PFSK-1 (cell line): ENCODE results near the gene SNX2.

Experiments
- FOXP2 ChIP-seq: optimal IDR thresholded peaks from 2 replicates; pipeline ENCODE3; 2011; ENCODE audit warnings: borderline replicate concordance, control low read depth, inconsistent platforms; ENCODE audit not compliant: insufficient read depth; ENCODE audit errors: extremely low read length, extremely low read depth
- POLR2AphosphoS5 ChIP-seq: IDR thresholded peaks from 2 replicates; pipeline ENCODE4 v1.6.1; 2012; ENCODE audit warnings: low read depth, mild to moderate bottlenecking, control low read depth, low read length, moderate library complexity
- SIN3A ChIP-seq: IDR thresholded peaks from 2 replicates; pipeline ENCODE4 v1.6.1; 2012; ENCODE audit warnings: mild to moderate bottlenecking, low read length, moderate library complexity, borderline replicate concordance; ENCODE audit not compliant: insufficient read depth
- TAF1 ChIP-seq: IDR thresholded peaks from 2 replicates; pipeline ENCODE4 v1.6.1; 2012; ENCODE audit warnings: low read length, control low read depth, borderline replicate concordance; ENCODE audit not compliant: insufficient read depth
- TF ChIP-seq, protein P1 (sequence below), 2 experiments: IDR thresholded peaks; 2 replicates each; pipeline versions ENCODE4 v1.6.1 to v1.8.0; 2011 to 2012; ENCODE audit warnings: low read depth in 2 of 2, low read length in 2 of 2, control low read depth in 1 of 2, inconsistent platforms in 1 of 2, mild to moderate bottlenecking in 1 of 2, moderate library complexity in 1 of 2; ENCODE audit not compliant: insufficient read depth in 1 of 2

SNX2 gene

GRCh38 chr5:122775550-122776542, 966 bp downstream of the SNX2 start:
- no peak for TF ChIP-seq TAF1

- TF ChIP-seq TAF1 (no peak), FOXP2 (no peak), SIN3A (no peak), POLR2AphosphoS5 (no peak)
- TF ChIP-seq, protein P1, sequence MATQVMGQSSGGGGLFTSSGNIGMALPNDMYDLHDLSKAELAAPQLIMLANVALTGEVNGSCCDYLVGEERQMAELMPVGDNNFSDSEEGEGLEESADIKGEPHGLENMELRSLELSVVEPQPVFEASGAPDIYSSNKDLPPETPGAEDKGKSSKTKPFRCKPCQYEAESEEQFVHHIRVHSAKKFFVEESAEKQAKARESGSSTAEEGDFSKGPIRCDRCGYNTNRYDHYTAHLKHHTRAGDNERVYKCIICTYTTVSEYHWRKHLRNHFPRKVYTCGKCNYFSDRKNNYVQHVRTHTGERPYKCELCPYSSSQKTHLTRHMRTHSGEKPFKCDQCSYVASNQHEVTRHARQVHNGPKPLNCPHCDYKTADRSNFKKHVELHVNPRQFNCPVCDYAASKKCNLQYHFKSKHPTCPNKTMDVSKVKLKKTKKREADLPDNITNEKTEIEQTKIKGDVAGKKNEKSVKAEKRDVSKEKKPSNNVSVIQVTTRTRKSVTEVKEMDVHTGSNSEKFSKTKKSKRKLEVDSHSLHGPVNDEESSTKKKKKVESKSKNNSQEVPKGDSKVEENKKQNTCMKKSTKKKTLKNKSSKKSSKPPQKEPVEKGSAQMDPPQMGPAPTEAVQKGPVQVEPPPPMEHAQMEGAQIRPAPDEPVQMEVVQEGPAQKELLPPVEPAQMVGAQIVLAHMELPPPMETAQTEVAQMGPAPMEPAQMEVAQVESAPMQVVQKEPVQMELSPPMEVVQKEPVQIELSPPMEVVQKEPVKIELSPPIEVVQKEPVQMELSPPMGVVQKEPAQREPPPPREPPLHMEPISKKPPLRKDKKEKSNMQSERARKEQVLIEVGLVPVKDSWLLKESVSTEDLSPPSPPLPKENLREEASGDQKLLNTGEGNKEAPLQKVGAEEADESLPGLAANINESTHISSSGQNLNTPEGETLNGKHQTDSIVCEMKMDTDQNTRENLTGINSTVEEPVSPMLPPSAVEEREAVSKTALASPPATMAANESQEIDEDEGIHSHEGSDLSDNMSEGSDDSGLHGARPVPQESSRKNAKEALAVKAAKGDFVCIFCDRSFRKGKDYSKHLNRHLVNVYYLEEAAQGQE (IDR thresholded peaks at IDR 0.05; ENCODE audit: insufficient read depth in 1 of 2, low read depth in 2 of 2, low read length in 2 of 2) = no peak
Observed at GRCh38 chr5:122778157-122778556, 3.3 kb downstream of the SNX2 start.

GRCh38 chr5:122779451-122779850, 4.6 kb downstream of the SNX2 start:
- TF ChIP-seq POLR2AphosphoS5 = no peak
- TF ChIP-seq FOXP2 = no peak
- no peak for TF ChIP-seq SIN3A
- TF ChIP-seq, protein P1 (IDR thresholded peaks at IDR 0.05; ENCODE audit: insufficient read depth in 1 of 2, low read depth in 2 of 2, low read length in 2 of 2) = no peak
- TF ChIP-seq TAF1 = no peak

- TF ChIP-seq POLR2AphosphoS5 (no peak), FOXP2 (no peak), TAF1 (no peak), SIN3A (no peak)
- TF ChIP-seq, protein P1 (IDR thresholded peaks at IDR 0.05; ENCODE audit: insufficient read depth in 1 of 2, low read depth in 2 of 2, low read length in 2 of 2) = no peak
Observed at GRCh38 chr5:122780296-122780695, 5.4 kb downstream of the SNX2 start.

DNA sequence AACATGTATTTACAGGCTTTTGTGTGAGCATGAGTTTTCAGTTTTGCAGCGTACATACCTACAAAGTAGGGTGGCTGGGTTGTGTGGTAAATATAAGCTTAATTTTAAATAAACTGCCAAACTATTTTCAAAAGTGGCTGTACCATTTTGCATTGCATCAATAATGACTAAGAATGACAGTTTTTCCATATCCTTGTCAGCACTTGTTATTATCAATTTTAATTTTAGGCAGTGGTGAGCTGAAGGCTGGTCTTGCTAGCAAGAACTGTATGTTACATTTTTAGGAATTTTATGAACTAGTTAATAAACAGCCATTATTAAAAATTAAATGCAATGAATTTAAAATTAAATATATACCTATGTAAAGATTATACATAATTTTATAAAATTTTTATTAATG, 6.6 kb downstream of the SNX2 start:
- no peak for TF ChIP-seq FOXP2
- TF ChIP-seq, protein P1 (IDR thresholded peaks at IDR 0.05; ENCODE audit: insufficient read depth in 1 of 2, low read depth in 2 of 2, low read length in 2 of 2) = no peak
- no peak for TF ChIP-seq TAF1
- TF ChIP-seq POLR2AphosphoS5 = no peak
- TF ChIP-seq SIN3A = no peak
